Astrocyte of the spinal cord (primary cell): ENCODE results near the gene HOMER3.

Source experiments
- DNase-seq: peaks from one replicate; pipeline ENCODE4 v3.0.0; 2011; ENCODE audit warnings: low read depth, low spot score
- H3K4me3 ChIP-seq: 2 replicates; pipeline ENCODE4 v1.5.1; 2011; ENCODE audit warnings: low read depth, mild to moderate bottlenecking, low read length, moderate library complexity
- CTCF ChIP-seq: IDR thresholded peaks from 2 replicates; pipeline ENCODE4 v1.5.1; 2012; ENCODE audit warnings: low read depth, mild to moderate bottlenecking, low read length, inconsistent platforms
- in situ Hi-C: cut with HindIII; loops from 2 replicates; pipeline ENCODE4 v1.10.0; 2017; ENCODE audit warnings: low sequenced_read_pairs

Gene HOMER3

GRCh38 chr19:18928018-18928805, 12.8 kb downstream of the HOMER3 start:
- no peak for DNase-seq
- in situ Hi-C loops = no loop called here

GRCh38 chr19:18924684-18925213, 16.3 kb downstream of the HOMER3 start:
- in situ Hi-C loops = no loop called here
- TF ChIP-seq CTCF = no peak
- no peak for DNase-seq
- no peak overlapping the region for H3K4me3 ChIP-seq

More at GRCh38 chr19:18928018-18928805, 12.8 kb downstream of the HOMER3 start:
- H3K4me3 ChIP-seq = no peak overlapping the region
- no peak for TF ChIP-seq CTCF

GRCh38 chr19:18922228-18922985, 18.6 kb downstream of the HOMER3 start:
- DNase-seq = no peak
- in situ Hi-C loops = no loop called here
- H3K4me3 ChIP-seq = no peak overlapping the region

GRCh38 chr19:18921593-18921992, 19.4 kb downstream of the HOMER3 start:
- H3K4me3 ChIP-seq = no peak overlapping the region
- in situ Hi-C loops = no loop called here
- TF ChIP-seq CTCF = no peak
- DNase-seq = no peak

More at GRCh38 chr19:18922228-18922985, 18.6 kb downstream of the HOMER3 start:
- TF ChIP-seq CTCF = no peak

- H3K4me3 ChIP-seq = peak overlapping the region; percentile 83
- DNase-seq = no peak
- in situ Hi-C loops = no loop called here
- no peak for TF ChIP-seq CTCF
Observed at GRCh38 chr19:18920400-18920799, 20.6 kb downstream of the HOMER3 start.

GRCh38 chr19:18919900-18920214, 21.2 kb downstream of the HOMER3 start:
- DNase-seq = no peak
- peak overlapping the region; percentile 83 for H3K4me3 ChIP-seq

More at GRCh38 chr19:18919900-18920214, 21.2 kb downstream of the HOMER3 start:
- in situ Hi-C loops = no loop called here
- TF ChIP-seq CTCF = no peak
